KOPT-K1 (cell line): Measurements from ENCODE around the gene ADGRG6.
A peak's percentile ranks its signal among the peaks of the same experiment; 100 is the strongest.

Experiments used
- H3K27ac ChIP-seq: fragments of 200-600 bp; sonication (generic); 2 replicates; pipeline ENCODE4 v1.5.1; 2016; ENCODE audit warnings: antibody characterized with exemption, mild to moderate bottlenecking, low read depth, low read length; ENCODE audit not compliant: poor library complexity, severe bottlenecking
- H3K36me3 ChIP-seq: fragments of 200-600 bp; sonication (generic); 2 replicates; pipeline ENCODE4 v1.5.1; 2017; ENCODE audit warnings: antibody characterized with exemption, mild to moderate bottlenecking, low read length, moderate library complexity; ENCODE audit not compliant: insufficient read depth
- H3K9me3 ChIP-seq: fragments of 200-600 bp; sonication (generic); 2 replicates; pipeline ENCODE4 v1.5.1; 2017; ENCODE audit warnings: antibody characterized with exemption, low read length, mild to moderate bottlenecking; ENCODE audit not compliant: insufficient read depth, poor library complexity, severe bottlenecking

The ADGRG6 gene

DNA sequence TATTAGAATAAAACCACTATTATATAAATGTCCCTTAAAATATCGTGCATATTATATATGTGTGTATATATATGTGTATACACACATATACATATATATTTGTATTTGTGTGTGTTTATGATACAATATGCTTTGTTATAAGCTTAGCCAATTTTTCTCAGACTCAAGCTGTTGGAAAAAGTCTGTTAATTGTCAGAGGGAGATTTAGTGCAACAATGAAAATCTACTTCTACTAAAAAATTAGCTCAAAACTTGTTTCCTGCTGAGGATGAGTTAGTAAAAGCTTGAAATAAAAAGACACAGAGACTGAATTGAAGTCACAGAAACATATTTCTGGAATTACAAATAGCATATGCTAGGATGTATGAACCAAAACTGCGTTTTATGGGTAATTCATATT is 79.4 kb downstream of the ADGRG6 start:
- H3K27ac ChIP-seq, result no peak overlapping the region
- H3K9me3 ChIP-seq, result no peaks in the 10 kb centered on the region
- H3K36me3 ChIP-seq, result no peaks in the 10 kb centered on the region

GRCh38 chr6:142381845-142382378 is 80.1 kb downstream of the ADGRG6 start:
- Histone ChIP-seq H3K9me3 (no peaks in the 10 kb centered on the region), H3K36me3 (no peaks in the 10 kb centered on the region), H3K27ac (no peak overlapping the region)

DNA sequence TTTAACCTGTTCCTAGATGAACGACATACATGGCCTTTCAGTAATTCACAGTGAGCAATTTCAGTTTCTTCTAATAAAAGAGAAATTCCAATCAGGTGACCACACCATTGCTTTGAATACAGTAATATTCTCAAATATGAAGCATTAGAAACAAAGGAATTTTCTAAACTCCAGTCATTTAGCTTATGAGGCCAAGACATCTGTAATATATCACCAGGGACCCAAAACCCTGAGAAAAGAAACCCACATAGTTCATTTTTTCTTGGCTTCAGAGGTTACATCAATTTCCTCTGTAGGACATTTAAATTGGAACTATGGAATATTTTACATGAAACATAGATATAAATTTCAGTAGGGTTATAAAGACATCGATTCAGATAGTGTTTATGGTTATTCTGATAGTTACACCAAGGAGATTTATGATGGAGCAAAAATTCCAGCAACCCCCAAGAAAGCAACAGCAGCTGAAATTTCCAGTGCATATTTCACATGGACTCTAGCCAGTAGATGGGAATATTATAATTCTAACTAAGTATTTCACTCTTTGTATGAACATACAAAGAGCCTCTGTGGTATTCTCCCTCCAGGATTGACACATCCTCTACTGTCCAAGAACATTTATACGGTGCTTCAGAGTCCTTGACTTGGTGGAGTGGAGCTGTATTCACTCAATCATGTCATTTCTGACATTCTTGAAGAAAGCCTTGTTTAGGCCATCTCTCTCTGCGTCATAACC is 82.9 kb downstream of the ADGRG6 start:
- H3K36me3 ChIP-seq, result no peaks in the 10 kb centered on the region
- no peak overlapping the region for H3K27ac ChIP-seq
- H3K9me3 ChIP-seq, result no peaks in the 10 kb centered on the region

GRCh38 chr6:142385352-142385751 is 83.5 kb downstream of the ADGRG6 start:
- no peaks in the 10 kb centered on the region for H3K36me3 ChIP-seq
- no peak overlapping the region for H3K27ac ChIP-seq
- H3K9me3 ChIP-seq, result no peaks in the 10 kb centered on the region

GRCh38 chr6:142386657-142387056 is 84.8 kb downstream of the ADGRG6 start:
- no peaks in the 10 kb centered on the region for H3K9me3 ChIP-seq
- H3K36me3 ChIP-seq, result no peaks in the 10 kb centered on the region
- H3K27ac ChIP-seq, result no peak overlapping the region

GRCh38 chr6:142387997-142388815 is 86.4 kb downstream of the ADGRG6 start:
- no peak overlapping the region for H3K27ac ChIP-seq
- H3K36me3 ChIP-seq, result no peaks in the 10 kb centered on the region
- no peaks in the 10 kb centered on the region for H3K9me3 ChIP-seq

DNA sequence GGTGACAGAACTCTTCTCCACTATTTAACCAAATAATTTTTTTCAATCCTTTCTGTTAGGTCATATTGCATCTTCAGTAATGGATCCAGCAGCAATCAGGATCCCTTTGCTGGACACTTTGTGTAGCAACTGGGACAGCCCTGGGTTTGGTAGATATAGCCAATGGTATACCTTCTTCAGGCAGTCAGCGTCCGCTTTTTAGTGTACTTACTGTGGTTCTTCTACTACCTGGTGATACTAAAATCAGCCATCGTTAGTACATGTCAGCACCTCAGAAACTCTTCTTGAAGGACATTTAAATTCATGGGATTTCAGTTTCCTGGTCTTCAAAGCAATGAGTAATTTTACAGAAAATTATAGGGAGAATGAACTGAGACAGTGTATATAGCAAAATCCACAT is 93.5 kb downstream of the ADGRG6 start:
- H3K27ac ChIP-seq, result peak overlapping the region; percentile 24

DNA sequence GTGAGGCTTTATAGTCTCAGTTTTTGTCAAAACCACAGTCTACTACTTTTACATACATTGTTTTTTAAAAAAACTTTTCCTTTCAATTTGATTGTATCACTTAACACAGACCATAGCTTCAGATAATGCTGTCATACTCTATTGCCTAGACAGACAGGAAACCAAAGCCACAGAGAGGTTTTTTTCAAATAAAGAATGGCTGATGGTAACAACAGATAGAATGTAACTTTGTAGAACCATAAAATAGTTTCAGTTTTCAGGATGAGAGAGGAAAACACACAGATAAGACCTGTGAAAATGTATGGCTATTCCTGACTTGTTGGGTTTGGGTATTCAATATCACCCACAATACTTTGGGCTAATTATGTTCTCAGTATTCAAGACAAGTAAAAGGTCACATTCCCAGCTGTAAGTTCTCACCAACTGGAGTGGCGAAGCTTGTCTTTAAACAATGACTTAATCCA is 94.0 kb downstream of the ADGRG6 start:
- H3K9me3 ChIP-seq, result no peaks in the 10 kb centered on the region
- no peak overlapping the region for H3K27ac ChIP-seq
- H3K36me3 ChIP-seq, result no peaks in the 10 kb centered on the region

More for the DNA sequence above, 93.5 kb downstream of the ADGRG6 start:
- Histone ChIP-seq H3K9me3 (no peaks in the 10 kb centered on the region), H3K36me3 (no peaks in the 10 kb centered on the region)

DNA sequence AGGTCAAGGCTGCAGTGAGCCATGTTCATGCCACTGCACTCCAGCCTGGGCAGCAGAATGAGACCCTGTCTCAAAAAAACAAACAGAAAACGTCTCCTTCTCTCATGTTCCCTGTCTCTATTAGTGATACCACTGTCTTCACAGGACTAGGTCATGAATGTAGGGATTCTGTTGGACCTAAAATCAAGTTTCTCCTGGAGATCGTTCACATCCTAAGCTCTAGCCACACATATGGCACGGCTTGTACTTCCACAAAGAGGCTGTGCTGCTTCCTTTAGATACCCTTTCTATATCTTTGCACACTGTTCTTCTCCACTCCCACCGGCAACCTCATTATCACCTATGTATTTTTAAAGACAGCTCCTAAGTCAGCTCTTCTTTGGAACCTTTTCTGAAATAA is 96.5 kb downstream of the ADGRG6 start:
- H3K27ac ChIP-seq, result no peak overlapping the region
- no peaks in the 10 kb centered on the region for H3K36me3 ChIP-seq
- no peaks in the 10 kb centered on the region for H3K9me3 ChIP-seq

DNA sequence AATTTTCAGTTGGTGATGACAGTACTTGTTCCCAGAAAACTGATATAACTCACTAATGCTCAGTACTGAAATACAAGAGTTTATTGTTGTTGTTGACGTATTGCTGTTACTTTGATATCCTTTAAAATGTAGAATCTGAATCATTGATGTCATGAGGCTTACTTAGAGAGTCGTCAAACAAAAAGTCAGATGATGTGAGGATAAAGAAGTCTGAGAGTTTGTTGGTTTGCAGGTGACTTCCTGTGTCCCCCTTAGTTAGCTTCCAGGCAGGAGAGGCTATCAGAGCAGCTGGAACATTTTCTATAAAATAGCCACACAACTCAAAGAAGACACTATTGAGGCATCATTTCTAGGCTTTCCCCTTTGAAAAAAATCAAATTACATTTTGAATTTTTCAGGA is 97.9 kb downstream of the ADGRG6 start:
- no peak overlapping the region for H3K27ac ChIP-seq
- H3K36me3 ChIP-seq, result no peaks in the 10 kb centered on the region
- H3K9me3 ChIP-seq, result no peaks in the 10 kb centered on the region

DNA sequence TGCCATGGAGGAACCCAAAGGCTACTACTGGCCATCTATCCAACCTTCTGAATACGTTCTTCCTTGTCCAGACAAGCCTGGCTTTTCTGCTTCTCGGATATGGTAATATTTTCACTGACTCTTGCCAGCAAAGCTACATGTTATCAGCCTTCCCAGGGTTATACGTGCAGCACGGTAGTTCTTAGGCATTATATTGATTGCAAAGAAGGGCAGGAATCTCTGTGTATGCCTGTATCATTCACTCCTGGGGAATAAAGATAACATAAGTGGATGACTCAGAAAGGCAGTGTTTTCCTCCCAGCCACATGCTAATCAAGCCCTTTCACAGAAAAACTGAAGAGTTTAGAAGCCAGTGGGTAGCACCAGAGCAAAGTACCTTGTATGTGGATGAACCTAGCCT is 98.7 kb downstream of the ADGRG6 start:
- Histone ChIP-seq H3K27ac (no peak overlapping the region), H3K9me3 (no peaks in the 10 kb centered on the region), H3K36me3 (no peaks in the 10 kb centered on the region)

DNA sequence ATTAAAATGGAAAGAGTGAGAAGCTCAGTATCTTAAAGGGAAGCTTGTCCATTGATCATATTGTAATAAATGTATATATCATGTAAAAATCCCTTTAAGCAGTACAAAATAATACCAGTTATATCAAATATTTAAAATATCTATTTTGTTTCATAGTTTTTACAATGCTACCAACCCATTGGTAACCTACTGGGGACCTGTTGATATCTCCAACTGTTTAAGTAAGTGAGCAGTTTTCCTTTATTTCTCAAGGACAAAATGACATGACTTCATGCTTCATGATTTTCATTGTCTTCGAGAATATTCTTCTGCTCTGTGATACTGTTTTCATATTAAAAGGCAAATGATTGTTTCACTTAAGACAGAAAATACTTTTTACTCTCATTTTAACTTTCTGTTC is 100.0 kb downstream of the ADGRG6 start:
- H3K27ac ChIP-seq, result no peak overlapping the region
- no peaks in the 10 kb centered on the region for H3K9me3 ChIP-seq
- H3K36me3 ChIP-seq, result no peaks in the 10 kb centered on the region

DNA sequence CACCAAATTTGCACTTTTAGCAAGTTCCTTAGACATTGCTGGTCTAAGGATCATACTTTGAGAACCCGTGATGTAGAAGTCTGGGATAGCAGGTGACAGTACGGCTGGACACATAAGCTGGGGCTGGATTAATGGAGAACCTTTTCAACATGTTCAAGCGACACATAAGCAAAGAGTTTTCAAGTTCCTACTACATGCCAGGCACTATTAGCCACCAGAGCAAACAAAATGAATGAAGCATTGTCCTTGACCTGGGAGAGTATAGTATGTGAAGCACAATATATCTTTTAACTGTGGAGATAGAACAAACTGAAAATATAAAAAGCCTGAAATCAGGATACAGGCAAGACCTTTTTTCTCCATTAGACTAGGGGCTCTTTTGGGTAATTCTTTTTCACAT is 102.9 kb downstream of the ADGRG6 start:
- H3K9me3 ChIP-seq, result no peaks in the 10 kb centered on the region
- H3K36me3 ChIP-seq, result no peaks in the 10 kb centered on the region
- H3K27ac ChIP-seq, result no peak overlapping the region

GRCh38 chr6:142406131-142406530 is 104.3 kb downstream of the ADGRG6 start:
- no peaks in the 10 kb centered on the region for H3K36me3 ChIP-seq
- no peak overlapping the region for H3K27ac ChIP-seq
- no peaks in the 10 kb centered on the region for H3K9me3 ChIP-seq

DNA sequence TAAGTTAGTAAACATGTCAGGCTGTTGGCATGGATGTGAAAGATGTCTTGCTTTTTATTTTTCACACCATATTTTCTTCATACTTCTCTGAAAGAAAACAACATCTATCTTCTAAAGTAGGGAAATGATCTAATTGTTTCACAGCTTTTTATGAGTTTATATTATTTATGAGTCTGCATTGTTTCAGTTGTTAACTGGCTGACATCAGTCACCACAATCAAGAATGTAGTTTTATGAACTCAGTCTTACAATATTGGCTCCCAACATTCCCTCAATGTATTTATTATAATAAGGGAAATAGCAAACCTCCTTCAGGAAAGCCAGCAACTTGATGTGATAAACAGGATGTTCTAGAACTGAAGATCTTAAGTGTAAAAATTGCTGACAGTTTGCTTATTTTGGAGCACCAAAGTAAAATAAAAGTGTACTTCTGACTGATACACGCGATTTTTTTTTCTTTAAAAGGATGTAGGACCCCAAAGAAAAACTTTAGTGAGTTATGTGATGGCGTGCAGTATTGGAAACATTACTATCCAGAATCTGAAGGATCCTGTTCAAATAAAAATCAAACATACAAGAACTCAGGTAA is 106.0 kb downstream of the ADGRG6 start:
- Histone ChIP-seq H3K36me3 (no peaks in the 10 kb centered on the region), H3K27ac (no peak overlapping the region), H3K9me3 (no peaks in the 10 kb centered on the region)
